AG04449 (cell line): Measurements from ENCODE around the gene PERCC1.

Experiments
- CTCF ChIA-PET: fragments of 350-600 bp; formaldehyde crosslinking; extraction: SDS; loops from one replicate; lab custom pipeline; 2021; ENCODE audit warnings: antibody characterized with exemption; lab: Yijun Ruan, JAX
- POLR2A ChIA-PET: fragments of 400-600, 350-600 bp; formaldehyde crosslinking; extraction: SDS; loops from one replicate; lab custom pipeline; 2020; ENCODE audit warnings: antibody characterized with exemption, inconsistent platforms; lab: Yijun Ruan, JAX
- DNase-seq: peaks from one replicate; pipeline ENCODE4 v3.0.0-alpha.2; 2010; ENCODE audit warnings: low read depth, low spot score
- H3K4me3 ChIP-seq: 2 replicates; pipeline ENCODE4 v1.5.1; 2011; ENCODE audit warnings: low read depth, mild to moderate bottlenecking, control low read depth, low read length
- CTCF ChIP-seq: IDR thresholded peaks from one replicate; pipeline ENCODE4 v1.5.1; 2011; ENCODE audit warnings: mild to moderate bottlenecking, moderate library complexity, low read length, control low read depth, inconsistent platforms; ENCODE audit not compliant: insufficient read depth; ENCODE audit errors: missing control alignments

Gene PERCC1

GRCh38 chr16:1455190-1456171 lies 24.6 kb downstream of the PERCC1 start:
- CTCF ChIA-PET, result no interaction called here
- POLR2A ChIA-PET, result no interaction called here
- no peak for TF ChIP-seq CTCF
- no peak overlapping the region for H3K4me3 ChIP-seq
- DNase-seq, result no peak

GRCh38 chr16:1456951-1457350 lies 26.1 kb downstream of the PERCC1 start:
- no peak for TF ChIP-seq CTCF
- ChIA-PET CTCF (no interaction called here), POLR2A (no interaction called here)
- H3K4me3 ChIP-seq, result no peak overlapping the region
- no peak for DNase-seq

GRCh38 chr16:1457489-1458245 lies 26.8 kb downstream of the PERCC1 start:
- TF ChIP-seq CTCF, result no peak
- POLR2A ChIA-PET, result no interaction called here
- no peak for DNase-seq
- no peak overlapping the region for H3K4me3 ChIP-seq
- CTCF ChIA-PET, result no interaction called here

GRCh38 chr16:1458336-1458976 lies 27.6 kb downstream of the PERCC1 start:
- H3K4me3 ChIP-seq, result no peak overlapping the region
- TF ChIP-seq CTCF, result no peak
- POLR2A ChIA-PET, result interaction anchor here (1.0 kb wide), 1 partner anchor 12 kb away, joined by 3 read pairs; no protein-coding TSS in a partner anchor
- DNase-seq, result no peak
- CTCF ChIA-PET, result no interaction called here

GRCh38 chr16:1458977-1459341 lies 28.1 kb downstream of the PERCC1 start:
- POLR2A ChIA-PET, result interaction anchor here (1.0 kb wide), 1 partner anchor 12 kb away, joined by 3 read pairs; no protein-coding TSS in a partner anchor
- TF ChIP-seq CTCF, result no peak
- CTCF ChIA-PET, result no interaction called here

GRCh38 chr16:1459967-1460366 lies 29.1 kb downstream of the PERCC1 start:
- POLR2A ChIA-PET, result interaction anchor here (1.0 kb wide), 1 partner anchor 13 kb away, joined by 3 read pairs; no protein-coding TSS in a partner anchor
- H3K4me3 ChIP-seq, result no peak overlapping the region
- DNase-seq, result no peak
- CTCF ChIA-PET, result no interaction called here
- TF ChIP-seq CTCF, result no peak

More at GRCh38 chr16:1458977-1459341, 28.1 kb downstream of the PERCC1 start:
- no peak overlapping the region for H3K4me3 ChIP-seq
- no peak for DNase-seq
